ENCODE measurements around the gene LRRC17.

GRCh38 chr7:102974366-102975236, 61.8 kb downstream of the LRRC17 start:
- TF ChIP-seq CTCF (IDR thresholded peaks at IDR 0.05 in 4 of 5, conservative IDR thresholded peaks at IDR 0.05 in 1 of 5) (no peak), POLR2A (IDR thresholded peaks at IDR 0.05) (no peak)
